Activated CD4-positive, CD25-positive, alpha-beta regulatory T cell treated with anti-CD3 and anti-CD28 coated beads, Interleukin-2, amount 50 U/mL, for 72 hours (primary cell): ENCODE measurements around the gene STAG1.
"Not testable (repeated sequence)": the region's sequence is repeated elsewhere in the genome, so short reads cannot be mapped to it uniquely, and the experiment has no call there.

Experiments
- DNase-seq: peaks from one replicate; pipeline ENCODE4 v3.0.0; 2021

Gene STAG1

GRCh38 chr3:136490646-136491405, 261.4 kb downstream of the STAG1 start:
- no peak for DNase-seq

- DNase-seq = no peak
These were observed 266.4 kb downstream of the STAG1 start for GRCh38 chr3:136485777-136486176.

DNA sequence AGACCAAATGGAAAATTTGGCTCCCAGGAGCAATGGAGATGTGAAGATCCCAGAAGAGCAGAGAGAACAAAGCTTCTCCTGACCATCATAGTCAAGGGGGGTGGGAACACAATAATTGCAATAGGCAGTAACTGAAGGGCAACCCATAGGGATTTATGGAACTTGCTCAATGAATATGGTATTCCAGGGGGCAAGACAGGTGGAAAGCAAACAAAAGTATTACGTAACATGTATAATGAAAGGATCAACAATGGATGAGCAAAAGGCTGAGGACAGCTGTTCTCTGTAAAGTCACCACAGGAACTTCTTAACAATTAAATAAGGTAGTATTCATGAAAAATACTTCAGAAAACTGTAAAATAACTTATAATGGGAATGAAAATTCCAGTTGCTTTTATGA, 275.9 kb downstream of the STAG1 start:
- no peak for DNase-seq

DNA sequence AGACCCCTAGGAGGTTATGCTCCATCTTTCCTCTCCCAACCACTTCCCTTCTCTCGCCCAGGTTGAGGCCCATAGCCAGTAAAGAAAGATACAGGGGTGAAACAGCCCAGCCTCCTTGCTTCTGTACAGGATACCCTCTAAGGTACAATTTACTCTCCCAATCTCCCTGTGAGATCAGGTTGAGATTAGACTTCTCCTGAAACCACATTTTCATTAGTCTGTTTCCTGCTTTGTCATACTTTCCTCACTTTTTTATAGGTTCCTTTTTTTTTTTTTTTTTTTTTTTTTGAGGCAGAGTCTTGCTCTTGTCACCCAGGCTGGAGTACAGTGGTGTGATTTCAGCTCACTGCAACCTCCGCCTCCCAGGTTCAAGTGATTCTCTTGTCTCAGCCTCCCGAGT, 277.3 kb downstream of the STAG1 start:
- DNase-seq = not testable (repeated sequence)

GRCh38 chr3:136473716-136474326, 278.4 kb downstream of the STAG1 start:
- no peak for DNase-seq

- DNase-seq = no peak
These were observed 286.9 kb downstream of the STAG1 start for GRCh38 chr3:136465296-136465695.

DNA sequence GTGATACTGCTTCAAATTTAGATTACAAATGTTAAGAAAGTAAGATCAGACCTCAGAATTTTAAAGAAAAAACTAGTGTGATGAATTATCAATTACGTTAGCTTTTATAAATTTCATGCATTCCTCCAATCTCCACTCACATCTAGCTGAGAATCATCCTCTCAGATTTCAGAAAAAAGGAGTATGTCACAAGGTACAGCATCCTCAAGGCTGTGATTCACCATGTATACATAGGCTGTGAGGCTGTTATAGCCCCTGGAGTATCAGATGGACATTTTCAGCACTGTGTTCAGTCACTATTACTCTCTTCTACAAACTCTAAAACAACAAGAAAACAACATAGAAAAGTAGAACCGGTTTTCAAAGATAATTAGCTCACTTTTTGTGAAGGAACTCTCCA, 287.7 kb downstream of the STAG1 start:
- no peak for DNase-seq

DNA sequence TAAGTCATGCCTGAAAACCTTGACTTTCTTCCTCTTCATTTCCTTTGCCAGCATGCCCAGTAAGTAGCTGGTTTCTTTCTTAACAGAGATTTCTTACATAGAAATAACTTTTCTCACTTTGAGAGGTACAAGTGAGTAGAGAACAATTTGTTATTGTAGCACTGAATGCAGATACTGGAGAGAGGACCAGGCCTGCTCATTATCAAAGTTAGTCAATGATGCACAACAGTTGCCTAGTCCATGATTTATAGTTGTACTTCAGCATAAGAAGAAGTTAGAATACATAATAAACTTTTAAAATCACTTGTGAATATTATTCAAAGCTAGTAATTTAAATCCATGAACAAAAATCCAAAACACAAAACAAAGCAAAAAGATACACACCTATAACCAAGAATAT, 289.0 kb downstream of the STAG1 start:
- no peak for DNase-seq

DNA sequence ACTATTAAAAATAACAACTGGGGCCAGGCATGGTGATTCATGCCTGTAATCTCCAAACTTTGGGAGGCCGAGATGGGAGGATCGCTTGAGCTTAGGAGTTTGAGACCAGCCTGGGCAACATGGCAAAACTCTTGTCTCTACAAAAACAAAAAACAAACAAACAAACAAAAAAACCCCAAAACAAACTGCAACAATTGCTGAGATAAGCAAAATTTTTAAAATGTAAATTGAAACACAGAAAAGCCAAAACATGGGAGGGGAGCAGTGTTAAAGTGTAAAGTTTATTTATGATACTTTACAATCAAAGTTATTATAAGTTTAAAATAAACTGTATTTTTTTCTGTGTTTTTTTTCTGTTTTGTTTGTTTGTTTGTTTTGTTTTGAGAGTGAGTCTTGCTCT, 294.4 kb downstream of the STAG1 start:
- no peak for DNase-seq

DNA sequence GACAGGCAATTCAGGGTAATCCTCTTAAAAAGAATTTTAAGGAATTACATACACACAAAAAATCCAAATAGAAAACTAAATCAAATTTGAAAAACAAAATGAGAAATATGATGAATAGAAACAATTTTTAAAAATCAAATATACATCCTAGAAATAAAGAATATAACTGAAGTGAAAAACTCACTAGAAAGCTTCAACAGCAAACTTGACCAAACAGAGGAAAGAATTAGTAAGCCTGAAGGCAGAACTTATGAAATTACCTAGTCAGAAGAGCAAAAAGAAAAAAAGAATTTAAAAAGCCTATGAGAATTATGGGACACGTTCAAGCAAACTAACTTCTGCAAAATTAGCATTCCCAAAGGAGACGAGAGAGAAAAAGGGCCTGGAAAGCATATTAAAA, 296.0 kb downstream of the STAG1 start:
- DNase-seq = no peak

- DNase-seq = no peak
These were observed 307.6 kb downstream of the STAG1 start for GRCh38 chr3:136444581-136444980.

GRCh38 chr3:136437043-136437442, 315.1 kb downstream of the STAG1 start:
- DNase-seq = no peak

DNA sequence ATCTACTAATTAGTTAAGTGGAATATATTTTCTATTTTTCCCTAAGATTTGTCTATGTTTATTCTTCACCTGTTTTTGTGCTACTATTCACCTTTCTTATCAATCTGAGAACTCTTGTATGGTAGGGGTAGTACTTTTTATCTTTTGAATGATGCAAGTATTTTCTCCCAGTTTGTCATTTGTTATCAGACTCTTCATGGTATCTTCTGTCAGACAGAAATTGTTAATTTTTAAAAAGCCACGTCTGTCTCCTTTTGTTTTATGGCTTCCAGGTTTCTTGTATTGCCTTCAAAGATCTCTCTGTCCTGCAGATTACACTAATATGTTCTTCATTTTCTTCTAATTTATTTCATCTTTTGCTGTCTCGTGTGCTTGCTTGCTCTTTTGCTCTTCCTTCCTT, 317.7 kb downstream of the STAG1 start:
- DNase-seq = no peak

- DNase-seq = no peak
These were observed 319.5 kb downstream of the STAG1 start for GRCh38 chr3:136432685-136433084.

DNA sequence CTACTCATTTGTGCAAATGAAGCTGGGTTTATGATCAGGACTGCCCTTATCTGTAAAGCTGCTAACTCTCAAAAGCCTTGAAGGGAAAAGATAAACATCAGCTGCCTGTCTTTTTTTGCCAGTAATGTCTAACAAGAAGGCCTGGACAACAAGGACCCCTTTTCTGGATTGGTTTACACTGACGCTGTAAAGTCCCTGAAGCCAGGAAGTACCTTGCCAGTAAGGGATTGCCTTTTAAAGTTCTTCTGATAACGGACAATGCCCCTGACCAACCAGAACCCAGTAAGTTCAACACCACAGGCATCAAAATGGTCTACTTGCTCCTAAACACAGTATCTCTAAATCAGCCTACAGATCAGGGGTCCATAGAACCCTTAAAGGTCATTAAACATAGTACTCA, 324.0 kb downstream of the STAG1 start:
- DNase-seq = no peak

DNA sequence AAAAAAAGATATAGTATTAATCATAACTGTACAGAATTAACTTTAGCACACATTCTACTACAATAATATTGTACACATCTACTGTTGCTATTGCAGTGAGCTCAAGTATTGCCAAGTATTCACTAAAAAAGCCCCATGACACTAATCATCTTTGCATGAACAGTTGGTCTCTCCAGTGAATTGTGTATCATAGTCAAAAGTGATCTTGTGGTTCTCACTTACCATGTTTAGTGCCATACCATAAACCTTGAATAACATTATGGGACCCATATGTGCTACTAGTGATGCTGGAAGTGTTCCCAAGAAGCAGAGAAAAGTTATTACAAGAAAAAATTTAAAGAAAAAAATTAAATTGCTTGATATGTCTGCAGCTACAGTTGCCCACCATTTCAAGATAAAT, 324.9 kb downstream of the STAG1 start:
- no peak for DNase-seq

GRCh38 chr3:136414476-136414875, 337.7 kb downstream of the STAG1 start:
- no peak for DNase-seq

DNA sequence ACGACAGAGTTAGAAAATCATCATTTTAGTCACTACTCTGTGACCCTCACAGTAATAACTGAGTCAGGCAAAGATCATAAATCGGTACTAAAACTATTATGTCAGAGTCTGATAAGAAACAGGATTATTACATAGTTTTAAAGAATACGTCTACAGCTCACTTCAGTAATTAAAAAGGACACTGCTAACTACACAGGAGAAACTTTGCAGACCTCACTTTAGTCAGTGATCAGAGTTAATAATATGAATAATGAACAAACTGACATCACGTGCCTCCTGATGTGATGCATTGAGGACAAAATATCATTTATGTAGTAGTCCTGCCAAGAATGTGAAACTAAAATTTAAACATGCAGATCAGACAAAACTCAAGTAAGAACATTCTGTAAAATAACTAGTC, 339.9 kb downstream of the STAG1 start:
- no peak for DNase-seq

DNA sequence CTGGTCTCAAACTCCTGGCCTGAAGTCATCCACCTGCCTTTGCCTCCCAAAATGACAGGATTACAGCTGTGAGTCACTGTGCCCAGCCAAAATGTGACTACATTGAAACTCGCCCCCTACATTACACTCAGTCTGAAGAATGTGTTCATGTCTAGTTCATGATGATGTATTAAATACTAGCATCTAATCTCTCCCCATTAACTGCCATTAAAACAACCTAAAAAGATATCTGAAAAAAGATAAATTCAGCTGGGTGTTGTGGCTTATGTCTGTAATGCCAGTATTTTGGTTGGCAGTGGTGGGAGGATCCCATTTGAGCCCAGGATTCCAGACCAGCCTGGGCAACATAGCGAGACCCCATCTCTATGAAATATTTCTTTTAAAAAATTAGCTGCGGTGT, 342.6 kb downstream of the STAG1 start:
- no peak for DNase-seq

DNA sequence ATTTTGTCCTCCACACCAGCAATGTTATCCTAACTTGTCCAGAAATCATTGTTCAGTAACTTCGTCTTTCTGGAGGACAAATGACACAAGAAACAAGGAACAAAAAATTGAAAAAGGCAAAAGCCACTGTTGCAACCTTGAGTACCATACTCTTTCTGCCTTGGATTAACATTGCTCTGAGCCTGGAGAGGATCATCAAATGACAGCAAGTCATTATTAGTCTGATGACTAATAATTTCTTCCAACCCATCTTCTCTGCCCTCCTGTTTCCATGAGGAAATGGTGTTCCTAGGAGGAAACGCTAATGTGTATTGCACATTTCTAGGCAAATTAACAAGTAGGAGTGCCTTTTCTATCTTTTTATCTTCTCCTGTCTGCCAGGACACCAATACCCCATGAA, 348.1 kb downstream of the STAG1 start:
- DNase-seq = no peak

GRCh38 chr3:136396916-136397315, 355.3 kb downstream of the STAG1 start:
- no peak for DNase-seq

- DNase-seq = no peak
These were observed 361.6 kb downstream of the STAG1 start for GRCh38 chr3:136390574-136390973.

DNA sequence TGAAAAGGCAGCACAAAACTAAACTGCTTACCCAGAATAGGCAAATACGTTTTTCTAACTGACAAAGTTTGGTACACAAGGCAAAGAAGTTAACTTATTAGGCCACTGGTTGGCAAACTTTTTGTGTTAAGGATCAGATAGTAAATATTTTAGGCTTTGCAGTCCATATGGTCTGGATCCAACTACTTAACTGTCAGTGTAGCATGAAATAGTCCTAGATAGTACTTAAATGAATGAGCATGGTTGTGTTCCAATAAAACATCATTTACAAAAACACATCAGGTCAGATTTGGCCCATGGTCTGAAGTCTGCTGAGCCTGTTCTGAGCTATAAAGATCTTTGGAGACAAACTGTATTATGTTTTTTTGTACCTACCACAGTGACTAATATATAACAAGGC, 365.1 kb downstream of the STAG1 start:
- DNase-seq = no peak

- no peak for DNase-seq
These were observed 366.7 kb downstream of the STAG1 start for GRCh38 chr3:136385457-136385856.

DNA sequence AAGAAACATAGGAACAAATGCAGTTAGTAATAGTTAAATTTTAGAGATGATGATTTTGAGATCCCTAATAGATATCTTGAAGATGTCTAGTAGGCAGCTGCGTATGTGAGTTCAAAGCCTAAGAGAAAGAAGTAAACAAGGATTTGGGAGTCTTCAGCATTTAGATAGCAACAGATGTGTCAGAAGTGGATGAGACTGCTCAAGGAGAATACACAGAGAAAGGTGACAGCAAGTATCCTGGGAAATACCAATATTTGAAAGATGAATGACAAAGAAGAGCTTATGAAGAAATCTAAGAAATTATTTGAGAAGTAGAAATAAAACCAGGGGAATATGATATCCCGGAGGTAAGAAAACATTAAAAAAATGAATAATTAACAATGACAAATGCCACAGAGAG, 371.1 kb downstream of the STAG1 start:
- DNase-seq = no peak
